ENCODE results near the gene TMEM158.
A peak's percentile ranks its signal among the peaks of the same experiment; 100 is the strongest.

Gene TMEM158

GRCh38 chr3:45226206-45226915 lies at the start of gene TMEM158:
TMEM158 (minus strand) TSS chr3:45226287; CDS start chr3:45226027, 260 bp downstream.
- DNase-seq, result peak in 1 of 2 experiments; percentile 59

DNA sequence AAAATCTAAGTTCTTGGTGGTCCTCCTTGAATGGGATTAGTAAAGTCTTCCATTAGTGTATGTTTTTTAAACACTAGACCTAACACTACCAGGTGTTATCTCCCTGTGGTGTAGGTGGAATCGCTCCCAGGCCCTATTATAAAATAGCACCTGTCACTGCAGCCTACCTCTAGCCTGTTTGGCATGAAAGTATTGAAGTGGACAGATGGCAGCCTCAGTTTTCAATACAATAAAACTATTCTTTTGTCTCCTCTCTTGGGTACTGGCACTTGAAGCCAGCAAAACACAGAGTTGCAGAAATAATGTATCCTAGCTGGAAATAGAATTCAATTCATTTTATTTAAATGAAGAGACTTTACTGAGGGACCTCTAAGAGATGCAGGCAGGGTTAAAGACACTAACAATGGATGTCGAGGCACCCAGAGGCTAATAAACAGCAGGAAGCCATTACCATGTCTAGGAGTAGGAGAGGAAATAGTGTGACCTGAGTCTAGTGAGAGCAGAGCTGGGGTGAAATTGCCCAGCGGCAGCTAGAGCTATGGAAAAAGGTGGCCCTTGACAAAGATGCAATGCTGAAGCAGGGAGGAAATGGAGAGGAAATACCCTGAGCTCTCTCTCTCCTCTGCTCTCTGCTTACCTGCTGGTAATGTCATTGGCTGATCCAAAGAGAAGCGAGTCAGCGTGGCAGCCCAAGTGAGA lies 49.1 kb upstream of the TMEM158 start:
- DNase-seq, result peak in 1 of 2 experiments; percentile 23

DNA sequence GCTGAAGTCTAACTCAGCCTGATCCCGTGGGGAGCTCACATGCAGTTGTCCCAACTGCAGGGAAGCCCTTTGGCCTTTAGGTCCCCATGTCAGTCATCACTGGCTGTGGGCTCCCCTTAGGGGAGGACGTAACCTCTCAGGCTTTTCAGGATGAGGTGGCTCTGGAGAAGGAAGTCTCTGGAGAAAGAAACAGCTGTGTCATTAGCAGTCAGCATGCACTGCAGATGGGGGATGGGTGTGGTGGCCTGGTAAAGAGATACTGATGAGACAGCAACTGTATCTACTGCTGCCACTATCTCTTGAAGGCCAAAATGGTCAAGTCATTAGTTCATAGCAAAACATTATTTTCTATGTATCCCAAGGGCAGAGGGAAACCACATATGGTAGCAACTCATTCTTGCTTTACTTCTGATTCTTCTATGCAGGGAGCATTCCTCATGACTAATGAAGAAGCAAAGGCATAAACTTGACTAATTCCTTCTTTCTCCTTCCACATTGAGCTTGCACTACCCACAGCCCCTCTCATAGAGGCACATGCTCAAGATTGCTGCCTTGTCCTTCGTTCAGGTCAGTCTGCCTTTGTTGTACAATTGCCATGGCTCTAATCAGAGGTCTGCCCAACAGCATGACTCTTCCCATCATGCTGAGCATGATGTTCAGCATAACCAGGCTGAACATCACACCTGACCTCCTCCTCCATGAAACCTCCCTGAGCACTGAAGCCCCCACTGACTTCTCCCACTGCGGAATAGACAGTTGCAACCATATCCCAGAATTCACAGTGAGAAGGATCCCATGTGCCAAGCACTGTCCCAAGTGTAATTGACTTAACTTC lies 47.8 kb upstream of the TMEM158 start:
- DNase-seq, result no peak

GRCh38 chr3:45272828-45273470 lies 46.9 kb upstream of the TMEM158 start:
- DNase-seq, result no peak

DNA sequence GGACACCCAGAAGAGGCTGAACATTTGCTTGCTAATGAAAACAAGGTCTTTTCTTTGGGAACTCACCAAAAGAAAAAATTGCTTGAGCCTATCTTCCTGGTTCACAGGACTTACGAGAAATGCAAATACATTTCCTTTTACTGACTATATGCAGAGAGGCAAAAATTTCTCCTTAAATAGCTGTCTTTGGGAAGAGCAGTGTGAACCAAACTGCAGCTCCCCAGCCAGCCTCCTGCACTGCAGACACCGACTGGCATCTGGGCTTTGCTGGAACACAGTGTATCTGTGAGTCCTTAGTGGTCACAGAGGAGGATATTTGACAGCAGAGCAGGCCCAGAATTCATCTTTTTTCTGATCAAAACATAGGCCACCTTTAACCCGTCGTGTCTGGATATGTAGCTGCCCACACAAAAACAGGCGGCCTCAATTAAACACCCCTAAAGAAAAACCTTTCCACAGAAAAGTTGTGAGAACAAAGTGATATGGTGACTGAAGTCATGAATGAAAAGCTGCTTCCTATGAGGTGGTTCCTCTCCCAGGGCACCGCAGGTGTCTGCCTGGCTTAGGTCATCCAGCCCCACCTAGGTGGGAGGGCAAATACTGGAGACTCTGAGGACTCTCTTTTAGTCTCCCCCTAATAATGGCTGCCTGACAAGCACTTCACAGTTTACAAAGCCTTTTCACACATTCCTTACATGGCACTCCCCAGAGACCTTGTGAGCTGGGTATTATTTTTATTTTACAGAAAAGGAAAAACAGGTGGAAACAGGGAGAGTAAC lies 46.1 kb upstream of the TMEM158 start:
- no peak for DNase-seq

DNA sequence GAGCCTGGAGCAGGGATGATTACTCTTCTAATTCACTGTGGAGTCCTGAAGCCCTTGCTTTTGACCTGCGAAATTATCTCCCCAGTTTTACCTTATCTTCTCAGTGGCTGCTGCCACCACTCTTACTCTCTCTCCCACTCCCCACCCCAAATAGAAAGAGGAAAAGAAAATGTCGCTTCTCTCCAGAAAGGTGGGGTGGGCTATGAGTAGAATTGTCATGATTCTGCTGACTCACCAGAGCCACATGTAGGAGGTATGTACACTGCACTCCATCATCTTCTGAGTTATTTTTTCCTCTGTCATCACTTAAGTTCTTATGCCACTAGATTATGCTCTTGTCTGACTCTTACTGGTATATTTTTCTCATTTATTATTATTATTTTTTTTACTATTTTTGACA lies 43.9 kb upstream of the TMEM158 start:
- DNase-seq, result no peak

GRCh38 chr3:45267097-45267496 lies 41.0 kb upstream of the TMEM158 start:
- no peak for DNase-seq

GRCh38 chr3:45261333-45262110 lies 35.4 kb upstream of the TMEM158 start:
- no peak for DNase-seq

DNA sequence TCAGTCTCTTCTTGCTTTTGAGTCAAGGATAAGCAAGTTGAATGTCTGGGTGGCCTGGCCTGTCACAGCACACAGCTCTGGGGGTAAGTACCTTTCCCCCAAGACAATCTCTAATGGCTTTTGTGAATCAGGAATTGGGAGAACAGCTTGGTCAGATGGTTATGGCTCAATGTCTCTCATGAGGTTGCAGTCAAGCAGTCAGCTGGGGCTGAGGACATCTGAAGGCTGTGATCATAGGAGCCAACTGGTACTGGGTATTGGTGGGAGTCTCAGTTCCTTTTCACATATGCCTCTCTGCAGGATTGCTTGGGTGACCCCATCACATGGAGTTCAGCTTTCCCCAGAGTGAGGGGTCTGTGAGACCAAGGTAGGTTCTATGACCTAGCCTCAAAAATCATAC lies 33.0 kb upstream of the TMEM158 start:
- DNase-seq, result no peak

- DNase-seq, result no peak
Observed at GRCh38 chr3:45258317-45258716, 32.2 kb upstream of the TMEM158 start.

- no peak for DNase-seq
Observed at GRCh38 chr3:45253316-45253715, 27.2 kb upstream of the TMEM158 start.

DNA sequence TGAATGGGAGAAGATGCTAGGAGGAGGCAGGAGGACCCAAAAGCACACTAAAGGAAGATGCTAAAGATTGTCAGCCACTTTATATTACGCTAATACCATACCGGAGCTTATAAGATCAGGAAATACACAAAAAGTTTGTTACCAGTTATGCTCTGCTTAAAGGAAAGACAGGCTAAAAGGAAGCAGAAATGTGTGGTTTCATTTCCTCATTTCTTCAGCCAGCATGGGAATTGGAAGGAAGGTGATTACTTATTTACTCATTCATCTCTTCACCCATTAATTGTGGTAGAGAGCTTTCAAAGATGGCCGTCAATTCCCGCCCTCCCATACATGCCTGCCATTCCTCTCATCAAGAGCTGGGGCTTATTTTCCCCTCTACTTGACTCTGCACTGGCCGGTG lies 26.7 kb upstream of the TMEM158 start:
- DNase-seq, result no peak

DNA sequence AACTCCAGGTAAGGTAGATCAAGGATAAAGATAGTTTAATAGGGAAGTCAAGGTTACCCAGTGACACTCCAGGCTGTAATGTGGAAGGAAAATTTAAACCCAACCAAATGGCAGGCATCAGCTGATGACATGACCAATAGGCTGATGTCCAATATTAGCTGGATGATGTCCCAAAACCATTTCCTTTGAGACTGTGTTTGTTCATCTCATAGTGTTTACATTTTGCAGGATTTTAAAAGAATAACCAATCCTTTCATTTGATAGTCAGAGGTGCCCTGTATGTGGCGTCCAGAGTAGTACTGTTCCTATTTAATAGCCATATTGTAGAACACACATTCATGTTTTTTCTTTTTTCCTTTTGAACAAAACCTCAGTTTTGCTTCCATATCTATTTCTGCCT lies 23.3 kb upstream of the TMEM158 start:
- no peak for DNase-seq

DNA sequence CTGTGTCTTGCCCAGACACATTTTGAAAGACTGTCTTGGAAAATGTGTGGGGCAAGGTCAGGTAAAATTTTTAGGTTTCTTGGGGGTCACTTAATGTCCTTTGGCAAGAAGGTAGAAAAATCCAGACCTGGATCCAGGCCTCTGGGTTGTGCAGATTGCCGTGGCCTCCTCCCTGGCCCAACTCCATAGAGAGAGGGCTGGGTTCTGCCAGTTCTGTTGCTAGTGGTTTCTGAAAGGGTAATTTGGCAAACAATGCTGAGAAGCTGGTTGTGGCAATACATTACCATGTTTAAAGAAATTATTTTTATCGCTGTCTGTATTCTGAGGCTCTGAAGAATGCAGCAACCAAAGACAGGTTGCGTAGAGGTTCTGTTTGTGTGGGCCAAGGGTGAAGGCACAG lies 20.2 kb upstream of the TMEM158 start:
- no peak for DNase-seq

DNA sequence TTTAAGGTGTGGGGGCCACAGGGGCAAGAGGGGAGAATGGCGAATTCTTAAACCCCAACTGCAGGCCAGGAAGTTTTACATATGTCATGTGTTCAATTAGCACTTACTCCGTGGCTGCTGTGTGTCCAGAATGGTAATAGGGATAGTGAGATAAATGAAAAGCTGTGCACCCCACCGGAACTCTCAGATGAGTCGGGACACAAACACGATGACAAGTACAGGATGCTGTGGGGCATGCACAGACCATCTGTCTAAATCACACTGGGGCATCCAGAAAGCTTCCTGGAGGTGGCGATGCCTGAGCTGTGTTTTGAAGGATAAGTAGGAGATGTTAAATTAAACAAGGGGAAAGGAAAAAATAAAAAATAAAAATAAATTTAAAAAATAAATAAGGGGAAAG lies 18.3 kb upstream of the TMEM158 start:
- peak in 1 of 2 experiments; percentile 19 for DNase-seq

- DNase-seq, result no peak
Observed at GRCh38 chr3:45241206-45241605, 15.1 kb upstream of the TMEM158 start.

DNA sequence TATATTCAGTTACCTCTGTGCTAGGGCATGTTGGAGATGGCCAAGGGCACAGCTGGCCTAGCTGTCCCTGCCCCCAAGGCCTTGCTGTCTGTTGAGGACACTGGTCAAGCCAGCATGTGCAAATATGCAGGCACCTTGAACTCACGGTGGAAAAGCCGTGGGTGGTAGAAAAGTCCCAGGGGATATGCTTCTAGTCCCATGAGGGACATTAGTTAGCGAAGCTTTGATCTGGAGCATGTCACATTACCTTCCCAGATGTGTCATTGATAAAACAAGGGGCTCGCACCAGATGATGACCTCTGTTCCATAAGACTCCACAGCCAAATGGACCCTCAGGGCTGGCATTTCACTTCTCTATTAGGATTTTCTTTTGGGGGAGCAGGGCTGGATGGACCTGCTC lies 14.2 kb upstream of the TMEM158 start:
- DNase-seq, result no peak

DNA sequence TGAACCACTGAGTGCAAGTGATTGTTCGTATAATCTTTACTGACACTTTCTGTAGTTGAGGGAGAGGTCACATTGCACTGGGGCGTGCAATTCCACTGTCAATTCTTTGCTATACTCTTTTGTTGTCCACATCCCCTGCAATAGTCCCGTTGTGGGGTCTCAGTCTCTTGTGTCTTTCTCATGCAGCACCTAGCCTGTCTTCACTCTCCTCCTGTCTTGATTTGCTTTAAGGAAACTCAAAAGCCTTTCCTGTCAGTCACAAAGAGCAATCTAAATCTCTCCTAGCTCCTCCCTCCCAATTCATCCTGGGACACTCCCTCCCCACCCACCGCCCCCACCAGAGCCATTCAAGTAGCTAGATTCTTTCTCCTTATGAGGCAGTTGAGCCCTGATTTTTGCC lies 13.2 kb upstream of the TMEM158 start:
- DNase-seq, result no peak

DNA sequence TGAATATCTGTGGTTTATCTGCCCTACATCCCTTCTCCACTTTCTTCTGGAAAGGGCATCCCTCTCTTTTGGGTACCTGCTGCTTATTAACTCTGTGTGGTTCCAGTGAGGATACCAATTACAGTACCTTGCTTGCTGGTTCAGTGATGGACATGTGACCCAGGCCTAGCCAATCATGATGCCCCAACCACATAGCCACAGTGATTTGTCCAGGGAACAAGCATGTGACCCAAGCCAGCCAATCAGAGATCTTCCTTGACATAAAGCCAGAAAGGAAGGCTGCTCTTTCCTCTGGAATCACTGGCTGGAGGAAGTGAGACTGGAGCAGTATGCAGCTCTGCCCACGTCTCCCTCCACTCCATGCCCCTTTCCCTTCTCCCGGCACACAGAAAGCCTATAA lies 10.9 kb upstream of the TMEM158 start:
- DNase-seq, result no peak

GRCh38 chr3:45235409-45235808 lies 9.3 kb upstream of the TMEM158 start:
- no peak for DNase-seq

- DNase-seq, result no peak
Observed at GRCh38 chr3:45234250-45234649, 8.2 kb upstream of the TMEM158 start.

DNA sequence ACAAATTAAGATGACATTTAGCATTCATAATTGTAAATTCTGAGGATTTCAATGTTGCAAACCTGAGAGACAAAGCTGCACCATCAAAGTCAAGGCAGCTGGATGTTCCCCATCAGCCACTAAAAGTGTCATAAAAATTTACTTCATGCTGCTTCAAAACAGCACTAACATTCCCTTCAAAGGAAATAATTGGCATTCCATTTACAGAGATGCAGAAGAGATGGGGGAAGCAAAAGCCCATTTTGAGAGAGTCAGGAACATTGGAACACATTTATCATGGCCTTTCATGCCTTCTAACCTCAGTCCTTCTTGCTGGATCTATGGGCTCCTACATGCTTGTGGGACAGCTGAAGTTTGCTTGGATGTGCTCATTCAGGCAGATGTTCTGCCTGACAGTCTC lies 6.4 kb upstream of the TMEM158 start:
- DNase-seq, result no peak
